GM12873 (cell line): Measurements from ENCODE around the gene PAX3.

Experiments
- TF ChIP-seq, protein P1 (sequence below): IDR thresholded peaks from 2 replicates; pipeline ENCODE4 v1.5.1; 2012; ENCODE audit warnings: low read depth, mild to moderate bottlenecking, moderate library complexity, low read length, control low read depth; ENCODE audit not compliant: insufficient read depth; ENCODE audit errors: missing control alignments

PAX3 gene

DNA sequence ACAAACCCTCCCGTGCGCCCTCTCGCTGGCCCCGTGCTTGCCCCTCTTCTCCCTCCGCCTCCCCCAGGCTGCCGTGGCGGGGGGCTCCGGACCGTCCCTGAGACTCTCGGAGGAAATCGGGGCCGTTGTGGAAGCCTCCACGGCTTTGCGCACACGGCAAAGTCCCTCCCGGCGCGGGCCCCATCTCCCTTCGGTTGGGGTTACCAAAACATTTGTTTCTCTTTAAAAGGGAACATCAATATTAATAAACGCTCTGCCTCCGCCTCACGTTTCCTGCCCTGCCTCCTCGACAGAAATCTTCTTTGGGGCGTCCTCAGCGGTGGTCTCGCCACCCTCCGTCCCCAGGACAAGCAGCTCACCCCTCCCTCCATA, 3.8 kb downstream of the PAX3 start:
- TF ChIP-seq, protein P1, sequence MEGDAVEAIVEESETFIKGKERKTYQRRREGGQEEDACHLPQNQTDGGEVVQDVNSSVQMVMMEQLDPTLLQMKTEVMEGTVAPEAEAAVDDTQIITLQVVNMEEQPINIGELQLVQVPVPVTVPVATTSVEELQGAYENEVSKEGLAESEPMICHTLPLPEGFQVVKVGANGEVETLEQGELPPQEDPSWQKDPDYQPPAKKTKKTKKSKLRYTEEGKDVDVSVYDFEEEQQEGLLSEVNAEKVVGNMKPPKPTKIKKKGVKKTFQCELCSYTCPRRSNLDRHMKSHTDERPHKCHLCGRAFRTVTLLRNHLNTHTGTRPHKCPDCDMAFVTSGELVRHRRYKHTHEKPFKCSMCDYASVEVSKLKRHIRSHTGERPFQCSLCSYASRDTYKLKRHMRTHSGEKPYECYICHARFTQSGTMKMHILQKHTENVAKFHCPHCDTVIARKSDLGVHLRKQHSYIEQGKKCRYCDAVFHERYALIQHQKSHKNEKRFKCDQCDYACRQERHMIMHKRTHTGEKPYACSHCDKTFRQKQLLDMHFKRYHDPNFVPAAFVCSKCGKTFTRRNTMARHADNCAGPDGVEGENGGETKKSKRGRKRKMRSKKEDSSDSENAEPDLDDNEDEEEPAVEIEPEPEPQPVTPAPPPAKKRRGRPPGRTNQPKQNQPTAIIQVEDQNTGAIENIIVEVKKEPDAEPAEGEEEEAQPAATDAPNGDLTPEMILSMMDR: no peak

DNA sequence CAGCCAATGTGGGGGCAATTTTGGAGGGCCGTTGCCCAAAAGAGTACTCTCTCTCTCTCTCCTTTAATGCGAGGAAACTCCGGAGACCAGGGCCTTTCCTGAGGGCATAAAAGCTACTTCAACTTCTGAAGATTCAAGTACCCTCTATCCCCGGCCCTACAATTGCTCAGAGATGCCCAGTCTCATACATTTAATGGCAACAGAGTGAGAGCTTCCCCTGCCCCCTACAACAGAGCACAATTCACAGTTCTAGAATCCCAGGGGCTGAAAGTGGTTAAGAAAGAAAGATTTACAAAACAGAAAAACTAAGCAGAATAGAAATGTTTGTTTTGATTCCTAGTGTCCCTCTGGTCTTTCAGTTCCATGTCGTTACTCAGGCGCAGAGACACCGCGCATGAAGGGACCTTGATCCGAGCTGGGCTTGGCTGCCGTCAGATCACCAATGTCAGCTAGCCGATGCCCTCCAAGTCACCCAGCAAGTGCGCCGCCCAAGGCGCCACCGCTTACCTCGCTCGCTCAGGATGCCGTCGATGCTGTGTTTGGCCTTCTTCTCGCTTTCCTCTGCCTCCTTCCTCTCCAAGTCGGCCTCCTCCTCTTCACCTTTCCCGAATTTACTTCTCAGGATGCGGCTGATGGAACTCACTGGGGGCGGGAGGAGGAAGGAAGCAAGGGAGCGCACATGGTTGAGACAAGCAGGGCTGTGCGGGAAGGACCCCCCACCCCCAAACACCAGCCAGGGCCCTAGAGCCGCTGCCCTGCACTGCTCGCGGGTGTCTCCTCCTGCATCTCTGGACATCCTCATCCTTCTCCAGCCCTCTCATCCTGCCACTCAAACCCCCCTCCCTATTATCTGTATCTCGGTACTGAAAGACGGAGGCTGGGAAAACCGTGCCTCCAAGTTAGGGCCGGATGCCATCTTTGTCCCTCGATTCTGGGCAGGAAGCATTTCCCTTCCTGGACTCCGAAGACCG, 4.9 kb downstream of the PAX3 start:
- TF ChIP-seq, protein P1: no peak

DNA sequence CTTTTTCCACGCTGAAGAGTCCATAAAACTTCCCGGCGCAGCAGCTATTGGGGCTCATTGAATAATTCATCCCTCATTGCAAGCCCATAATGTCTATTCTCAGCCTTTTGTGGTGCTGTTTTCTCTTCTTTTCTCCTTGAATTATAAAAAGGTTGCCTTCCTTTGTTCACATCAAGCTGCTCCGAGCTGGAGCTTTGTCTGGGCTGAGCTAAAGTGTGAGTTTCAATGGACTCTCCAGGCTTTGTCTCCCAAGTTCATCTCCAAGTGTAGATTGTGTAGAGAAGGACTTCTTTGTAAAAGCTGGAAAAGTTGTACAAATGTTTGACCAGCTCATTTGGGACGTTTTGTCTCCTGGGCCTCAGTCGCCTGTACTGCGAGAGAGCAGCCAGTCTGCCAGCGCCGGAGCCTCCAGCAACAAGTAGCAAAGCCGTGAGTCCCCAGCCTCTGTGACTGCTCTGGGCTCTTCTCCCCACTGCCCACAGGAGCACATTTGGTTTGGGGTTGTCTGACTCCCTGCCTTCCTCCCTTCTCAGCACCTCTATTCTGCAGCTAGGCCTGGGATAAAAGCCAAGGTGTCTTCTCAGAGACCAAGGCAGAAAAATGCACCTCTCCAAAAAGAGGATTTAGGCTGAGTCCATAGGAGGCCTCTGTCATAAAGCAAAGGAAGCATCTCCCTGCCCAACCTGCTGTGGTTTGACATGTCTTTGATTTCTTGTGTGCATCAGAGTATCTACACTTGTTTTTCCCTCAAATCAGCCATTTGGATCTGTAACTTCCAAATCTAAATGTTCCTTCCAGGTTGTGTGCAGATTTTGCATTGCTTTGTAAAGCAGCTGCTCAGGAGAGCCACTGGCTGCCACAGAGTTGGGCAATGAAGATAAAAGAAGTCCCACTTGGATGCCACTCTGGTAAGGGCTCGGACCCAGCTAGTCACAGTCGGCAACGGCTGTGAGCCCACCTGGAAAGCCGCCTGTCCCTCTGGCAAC, 6.4 kb downstream of the PAX3 start:
- TF ChIP-seq, protein P1: no peak

DNA sequence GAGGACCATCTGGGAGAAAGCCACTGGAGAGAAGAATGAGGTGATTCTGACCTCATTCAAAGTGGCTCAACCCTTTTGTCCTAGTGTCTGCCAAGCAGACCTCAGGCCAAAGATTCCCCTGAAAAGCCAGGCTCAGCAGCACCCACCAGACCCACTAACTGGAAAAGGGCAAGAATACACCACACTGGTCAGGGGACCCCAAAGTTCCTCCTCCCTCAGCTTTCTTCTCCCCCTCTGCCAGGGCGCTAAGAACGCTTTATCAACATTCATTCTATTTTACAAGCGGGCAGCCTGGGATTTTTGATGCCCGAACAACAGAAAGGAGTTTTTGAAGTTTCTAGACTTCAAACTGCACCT, 7.3 kb downstream of the PAX3 start:
- TF ChIP-seq, protein P1: no peak

DNA sequence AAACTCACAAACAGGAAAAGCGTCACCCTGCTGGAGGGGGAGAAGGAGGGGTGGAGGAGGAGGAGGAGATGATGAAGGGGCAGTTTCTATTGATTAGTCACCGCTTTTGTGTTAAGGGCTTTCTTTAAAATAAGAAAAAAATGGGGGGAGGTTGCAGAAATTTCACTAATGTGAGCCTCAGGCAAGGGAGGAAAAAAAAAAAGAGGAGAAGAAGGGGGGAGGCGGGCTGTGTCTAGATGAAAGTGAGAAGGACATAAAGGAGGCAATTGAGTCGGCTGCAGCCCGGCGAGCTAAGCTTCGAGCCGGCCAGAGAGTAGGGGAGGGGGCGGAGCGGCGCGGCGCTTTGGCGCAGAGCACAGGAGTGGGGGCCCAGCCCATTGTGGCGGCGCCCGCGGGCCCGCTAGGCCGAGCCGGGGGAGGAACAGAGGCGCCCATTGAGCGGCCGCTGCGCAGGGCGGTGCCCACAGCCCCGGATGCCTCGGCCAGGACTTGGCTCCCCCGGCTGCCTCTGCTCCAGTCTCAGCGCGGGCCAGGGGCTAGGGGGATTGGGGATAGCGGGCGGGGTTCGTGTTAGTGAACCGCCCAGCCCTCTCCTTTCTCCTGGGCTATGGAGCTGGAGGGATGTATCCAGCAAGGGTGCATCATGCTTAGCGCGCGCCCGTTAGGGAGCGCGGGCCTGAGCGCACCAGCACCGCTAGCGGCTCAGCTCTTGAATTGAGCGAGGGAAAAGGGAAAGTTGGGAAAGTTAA, 7.9 kb downstream of the PAX3 start:
- TF ChIP-seq, protein P1: no peak

DNA sequence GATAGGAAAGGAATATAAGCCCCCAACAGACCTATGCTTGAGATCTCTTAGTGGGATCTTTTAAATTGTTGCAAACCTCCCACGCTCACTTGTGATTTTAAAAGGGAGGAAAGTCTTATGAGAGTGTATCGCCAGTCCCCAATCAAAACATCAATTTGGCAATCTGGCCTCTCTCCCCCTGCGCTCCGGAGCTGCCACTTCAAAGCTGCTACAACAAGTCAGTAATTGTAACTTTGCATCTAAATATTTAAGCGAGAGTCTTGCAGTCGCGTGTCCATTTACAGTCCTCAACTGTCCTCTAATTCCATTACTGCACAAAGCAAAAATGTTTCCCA, 8.4 kb downstream of the PAX3 start:
- TF ChIP-seq, protein P1: no peak
